Measurements from ENCODE around the gene AOAH.

The AOAH gene

DNA sequence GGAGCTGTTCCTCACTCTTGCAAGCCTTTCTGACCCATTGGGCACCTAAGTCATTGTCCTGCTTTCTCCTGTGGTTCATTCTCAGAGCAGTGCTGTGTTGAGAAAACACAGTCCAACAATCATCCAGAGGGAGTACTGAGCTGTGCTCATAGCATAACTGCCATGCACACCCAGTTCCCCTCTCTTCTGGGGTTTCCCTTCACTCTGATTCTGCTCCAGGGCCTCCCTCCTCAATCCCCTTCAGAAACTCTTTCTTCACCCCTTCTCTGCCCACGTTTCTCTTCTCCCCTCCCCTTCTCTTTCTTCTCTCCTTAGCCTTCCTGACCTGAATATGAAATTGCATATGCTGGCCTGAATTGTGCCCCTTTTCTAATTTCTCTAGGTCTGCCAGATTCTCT lies 155.8 kb downstream of the AOAH start:
- TF ChIP-seq, protein P1, sequence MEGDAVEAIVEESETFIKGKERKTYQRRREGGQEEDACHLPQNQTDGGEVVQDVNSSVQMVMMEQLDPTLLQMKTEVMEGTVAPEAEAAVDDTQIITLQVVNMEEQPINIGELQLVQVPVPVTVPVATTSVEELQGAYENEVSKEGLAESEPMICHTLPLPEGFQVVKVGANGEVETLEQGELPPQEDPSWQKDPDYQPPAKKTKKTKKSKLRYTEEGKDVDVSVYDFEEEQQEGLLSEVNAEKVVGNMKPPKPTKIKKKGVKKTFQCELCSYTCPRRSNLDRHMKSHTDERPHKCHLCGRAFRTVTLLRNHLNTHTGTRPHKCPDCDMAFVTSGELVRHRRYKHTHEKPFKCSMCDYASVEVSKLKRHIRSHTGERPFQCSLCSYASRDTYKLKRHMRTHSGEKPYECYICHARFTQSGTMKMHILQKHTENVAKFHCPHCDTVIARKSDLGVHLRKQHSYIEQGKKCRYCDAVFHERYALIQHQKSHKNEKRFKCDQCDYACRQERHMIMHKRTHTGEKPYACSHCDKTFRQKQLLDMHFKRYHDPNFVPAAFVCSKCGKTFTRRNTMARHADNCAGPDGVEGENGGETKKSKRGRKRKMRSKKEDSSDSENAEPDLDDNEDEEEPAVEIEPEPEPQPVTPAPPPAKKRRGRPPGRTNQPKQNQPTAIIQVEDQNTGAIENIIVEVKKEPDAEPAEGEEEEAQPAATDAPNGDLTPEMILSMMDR (IDR thresholded peaks at IDR 0.05; ENCODE audit: borderline replicate concordance, control extremely low read depth, extremely low read depth, insufficient read depth, missing control alignments): no peak
- no peak for DNase-seq (ENCODE audit: low spot score)
- in situ Hi-C loops (cut with MboI; ENCODE audit: low sequenced_read_pairs, unreplicated experiment): no loop called here

GRCh38 chr7:36567699-36568451 lies 156.4 kb downstream of the AOAH start:
- TF ChIP-seq, protein P1 (IDR thresholded peaks at IDR 0.05; ENCODE audit: borderline replicate concordance, control extremely low read depth, extremely low read depth, insufficient read depth, missing control alignments): no peak
- no peak for DNase-seq (ENCODE audit: low spot score)
- in situ Hi-C loops (cut with MboI; ENCODE audit: low sequenced_read_pairs, unreplicated experiment): no loop called here

DNA sequence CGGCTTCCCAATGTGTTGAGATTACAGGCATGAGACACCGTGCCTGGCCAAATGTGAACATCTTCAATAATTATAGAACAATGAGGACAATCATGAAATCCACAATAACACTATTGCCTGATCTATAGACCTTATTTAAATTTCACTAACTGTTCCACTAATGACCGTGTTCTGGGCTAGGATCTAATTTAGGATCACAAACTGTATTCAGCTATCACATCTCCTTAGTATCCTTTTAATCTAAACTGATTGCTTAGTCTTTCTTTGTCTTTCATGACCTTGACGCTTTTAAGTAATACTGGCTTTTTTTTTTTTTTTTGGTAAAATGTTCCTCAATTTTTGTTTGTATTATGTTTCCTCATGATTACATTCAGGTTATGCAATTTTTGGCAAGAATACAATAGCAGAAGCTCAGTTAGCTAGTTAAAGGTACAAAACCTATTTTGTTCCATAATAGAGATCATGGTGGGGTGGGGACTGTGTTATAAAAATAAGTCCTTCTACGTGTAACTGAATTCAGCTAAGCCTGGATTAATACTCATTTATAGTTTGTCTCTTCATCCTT lies 158.4 kb downstream of the AOAH start:
- in situ Hi-C loops (cut with MboI; ENCODE audit: low sequenced_read_pairs, unreplicated experiment): no loop called here
- no peak for DNase-seq (ENCODE audit: low spot score)
- TF ChIP-seq, protein P1 (IDR thresholded peaks at IDR 0.05; ENCODE audit: borderline replicate concordance, control extremely low read depth, extremely low read depth, insufficient read depth, missing control alignments): no peak

- TF ChIP-seq, protein P1 (IDR thresholded peaks at IDR 0.05; ENCODE audit: borderline replicate concordance, control extremely low read depth, extremely low read depth, insufficient read depth, missing control alignments): no peak
- no peak for DNase-seq (ENCODE audit: low spot score)
- in situ Hi-C loops (cut with MboI; ENCODE audit: low sequenced_read_pairs, unreplicated experiment): no loop called here
Measured at GRCh38 chr7:36564489-36564888, 159.8 kb downstream of the AOAH start.

DNA sequence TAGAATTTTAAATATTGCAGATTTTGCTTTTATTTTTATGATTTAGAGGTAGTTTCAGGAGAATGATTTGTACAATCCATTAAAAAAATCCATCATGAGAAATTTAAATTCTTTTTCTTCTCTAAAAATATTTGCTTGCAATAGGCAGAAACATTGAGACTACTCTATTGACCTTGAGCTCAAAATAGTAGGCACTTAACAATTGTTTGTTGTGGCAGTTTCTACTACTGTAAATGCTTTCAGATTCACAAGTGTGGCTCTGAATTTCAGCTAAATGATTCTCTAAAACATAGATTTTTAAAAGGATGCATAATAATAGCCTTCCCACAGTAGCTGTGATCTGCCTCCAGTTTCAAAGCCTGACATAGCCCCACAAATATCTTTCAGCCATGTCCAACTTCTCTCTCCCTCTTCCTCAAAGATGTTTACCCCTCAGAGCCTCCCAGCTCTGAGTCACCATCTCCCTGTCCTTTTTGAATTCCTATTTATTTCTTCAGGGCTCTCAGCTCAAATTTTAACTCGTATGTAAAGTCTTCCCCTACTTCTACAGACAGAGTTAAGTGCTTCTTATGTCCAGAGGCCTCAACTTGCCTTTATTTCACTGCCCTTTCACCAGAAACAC lies 160.5 kb downstream of the AOAH start:
- in situ Hi-C loops (cut with MboI; ENCODE audit: low sequenced_read_pairs, unreplicated experiment): no loop called here
- TF ChIP-seq, protein P1 (IDR thresholded peaks at IDR 0.05; ENCODE audit: borderline replicate concordance, control extremely low read depth, extremely low read depth, insufficient read depth, missing control alignments): no peak
- no peak for DNase-seq (ENCODE audit: low spot score)

DNA sequence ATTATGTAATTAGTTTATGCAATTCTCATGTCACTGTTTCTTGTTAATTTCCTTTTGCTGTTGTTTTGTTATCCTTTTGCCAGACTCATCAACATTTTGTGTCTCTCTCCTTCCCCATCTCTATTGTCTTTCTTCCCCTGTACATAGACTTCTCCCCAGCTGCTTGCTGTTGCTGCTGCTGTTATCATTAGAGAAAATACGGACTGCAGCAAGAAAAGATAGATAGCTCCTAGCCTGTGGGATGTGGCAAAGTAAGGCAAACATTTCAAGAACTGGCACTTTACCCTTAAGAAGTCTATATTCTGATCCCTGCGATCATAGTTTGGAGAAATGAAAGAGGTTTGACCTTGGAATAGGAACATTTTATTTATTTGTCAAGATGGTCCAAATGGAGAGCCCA lies 162.2 kb downstream of the AOAH start:
- in situ Hi-C loops (cut with MboI; ENCODE audit: low sequenced_read_pairs, unreplicated experiment): no loop called here
- DNase-seq (ENCODE audit: low spot score): no peak
- TF ChIP-seq, protein P1 (IDR thresholded peaks at IDR 0.05; ENCODE audit: borderline replicate concordance, control extremely low read depth, extremely low read depth, insufficient read depth, missing control alignments): no peak
